Glomerular visceral epithelial cell (primary cell): ENCODE measurements around the gene ADCY3.

ENCODE experiments used
- DNase-seq: peaks from one replicate; pipeline ENCODE4 v3.0.0-alpha.2; 2016; ENCODE audit errors: extremely low spot score

The ADCY3 gene

GRCh38 chr2:24831221-24832072, 88.6 kb downstream of the ADCY3 start:
- DNase-seq: no peak

DNA sequence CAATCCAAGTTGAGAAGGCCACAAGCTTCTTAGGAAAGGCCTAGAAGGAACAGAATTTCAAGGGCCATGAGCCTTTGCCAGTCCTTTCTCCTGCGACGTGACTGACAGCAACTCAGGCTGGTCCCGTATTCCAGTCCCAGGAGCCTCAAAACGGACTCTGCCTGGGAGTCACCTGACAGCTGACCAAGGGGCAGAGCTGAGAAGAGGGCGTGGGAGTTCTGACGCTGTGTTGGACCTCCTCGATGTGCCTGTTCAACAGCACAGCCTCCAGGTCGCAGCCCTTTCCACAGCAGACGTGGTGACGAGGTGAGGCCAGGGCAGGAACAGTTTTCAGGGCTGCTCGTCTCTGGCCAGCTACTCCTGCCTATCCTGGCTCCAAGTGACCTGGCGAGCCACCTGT, 89.3 kb downstream of the ADCY3 start:
- DNase-seq: no peak

- no peak for DNase-seq
These were observed 89.7 kb downstream of the ADCY3 start for GRCh38 chr2:24830351-24830750.

- no peak for DNase-seq
These were observed 91.6 kb downstream of the ADCY3 start for GRCh38 chr2:24828238-24828996.

DNA sequence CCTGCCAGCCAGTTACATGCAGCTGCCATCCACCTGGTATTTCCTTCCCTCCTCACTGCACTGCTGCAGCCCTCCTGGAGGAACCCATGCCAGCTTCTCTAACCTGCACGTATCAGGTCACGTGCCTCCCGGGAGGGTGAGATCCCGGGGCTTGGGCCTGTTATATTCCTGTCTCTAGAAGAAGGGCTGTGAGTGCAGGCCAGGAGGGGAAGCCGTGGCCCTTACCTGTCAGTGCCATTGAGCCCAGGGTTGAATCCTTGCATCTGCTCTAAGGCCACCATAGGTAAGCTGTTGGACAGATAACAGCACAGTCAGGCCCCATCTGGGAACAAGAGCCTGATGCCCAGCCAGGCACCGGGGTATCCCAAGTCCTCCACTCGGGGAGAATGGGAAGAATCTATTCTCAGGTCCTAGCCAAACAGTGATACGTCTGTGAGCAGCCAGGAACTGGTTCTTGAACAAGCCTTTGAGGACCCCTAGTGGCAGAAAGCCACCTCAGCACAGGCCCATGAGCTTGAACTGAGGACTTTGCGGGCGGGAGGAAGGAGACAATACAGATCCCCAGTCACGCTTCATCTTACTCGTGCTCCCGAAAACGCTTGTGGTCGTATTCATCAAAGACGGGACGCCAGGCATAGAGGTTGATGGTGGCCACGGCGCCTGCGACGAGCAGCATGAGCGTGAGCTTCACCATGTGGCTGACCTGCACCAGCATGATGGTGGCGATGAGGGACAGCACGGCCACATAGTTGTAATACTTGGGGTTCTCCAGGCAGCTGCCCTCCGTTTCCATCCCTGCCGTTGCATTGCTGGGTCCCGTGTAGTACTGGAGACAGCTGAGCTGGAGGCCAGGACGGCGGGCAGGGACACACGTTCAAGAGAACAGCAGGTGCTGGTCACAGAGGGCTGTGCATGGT, 92.5 kb downstream of the ADCY3 start:
- DNase-seq: peak; percentile 72

DNA sequence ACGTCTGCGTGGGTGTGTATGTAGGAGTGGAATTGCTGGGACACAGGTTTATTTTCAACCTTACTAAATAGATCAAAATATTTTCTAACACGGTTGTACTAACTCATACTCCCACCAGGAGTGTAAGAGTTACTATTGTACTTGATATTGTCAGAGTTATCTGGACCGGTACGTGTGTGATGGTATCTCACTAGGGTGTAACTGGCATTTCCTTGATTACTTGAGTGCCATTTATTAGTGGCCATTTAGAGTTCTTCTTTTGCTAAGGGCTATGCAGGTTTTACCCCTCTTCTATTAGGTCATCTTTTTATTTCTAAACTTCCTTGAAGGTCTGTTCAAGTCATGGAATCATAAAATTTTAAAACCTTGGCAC, 93.3 kb downstream of the ADCY3 start:
- DNase-seq: no peak

GRCh38 chr2:24825883-24826772, 93.9 kb downstream of the ADCY3 start:
- no peak for DNase-seq

DNA sequence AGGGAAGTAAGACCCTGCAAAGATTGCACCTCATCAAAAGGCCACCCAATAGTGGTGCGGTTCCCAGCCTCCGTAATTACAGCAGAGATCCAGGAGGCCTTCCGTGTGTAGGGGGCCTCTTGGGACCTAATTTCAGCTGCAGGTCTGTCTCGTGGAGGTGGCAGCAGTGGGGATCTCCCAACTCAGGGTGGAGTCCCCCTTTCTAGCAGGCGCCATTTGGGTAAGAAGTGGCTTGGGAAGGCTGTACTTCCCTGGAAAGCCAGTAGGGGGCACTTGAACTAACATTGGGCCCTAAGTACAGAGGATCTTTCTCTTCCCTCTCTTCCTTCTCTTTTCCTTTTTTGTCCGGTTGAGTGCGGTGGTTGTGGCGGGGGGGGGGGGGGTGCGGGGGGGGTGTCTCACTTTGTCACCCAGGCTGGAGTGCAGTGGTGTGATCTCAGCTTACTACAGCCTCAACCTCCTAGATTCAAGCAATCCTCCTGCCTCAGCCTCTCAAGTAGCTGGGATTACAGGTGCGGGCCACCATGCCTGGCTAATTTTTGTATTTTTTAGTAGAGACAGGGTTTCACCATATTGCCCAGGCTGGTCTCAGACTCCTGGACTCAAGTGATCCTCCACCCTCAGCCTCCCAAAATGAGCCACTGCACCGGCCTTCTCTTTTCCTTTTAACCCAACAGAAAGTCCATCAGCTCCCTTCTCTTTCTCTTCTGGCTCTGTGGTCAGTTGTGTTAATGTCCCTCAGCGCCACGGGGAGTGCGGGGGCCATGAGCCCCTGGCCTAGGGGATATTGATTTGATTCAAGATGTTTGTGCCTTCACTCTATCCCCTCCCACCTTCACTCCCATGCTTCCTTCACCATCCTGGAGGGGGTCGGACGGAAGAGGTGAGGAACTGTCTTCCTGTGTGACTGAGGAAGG, 94.8 kb downstream of the ADCY3 start:
- DNase-seq: no peak

DNA sequence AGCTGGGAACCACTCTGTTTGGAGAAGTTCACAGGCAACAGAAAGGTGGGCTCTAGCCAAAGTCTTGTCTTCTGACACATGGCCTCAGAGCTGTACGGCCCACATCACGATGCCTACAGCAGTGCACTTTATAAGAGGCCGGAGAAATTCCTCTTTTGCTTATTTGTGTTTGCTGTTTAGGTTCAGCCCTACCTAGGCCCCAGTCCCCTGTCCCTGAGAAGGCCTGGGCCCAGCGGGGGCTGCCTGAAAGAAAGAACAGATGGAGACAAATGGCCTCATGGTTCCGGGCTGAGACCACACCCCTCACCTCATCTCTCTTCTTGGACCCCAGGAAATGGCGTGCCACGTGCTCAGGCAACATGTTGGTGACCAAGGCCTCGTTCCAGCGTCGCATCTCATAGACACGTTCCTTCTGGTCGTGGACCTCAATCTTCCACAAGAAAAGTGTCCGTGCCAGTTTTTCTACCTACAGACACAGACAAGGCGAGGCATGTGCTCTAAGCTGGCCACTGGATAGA, 95.9 kb downstream of the ADCY3 start:
- no peak for DNase-seq

DNA sequence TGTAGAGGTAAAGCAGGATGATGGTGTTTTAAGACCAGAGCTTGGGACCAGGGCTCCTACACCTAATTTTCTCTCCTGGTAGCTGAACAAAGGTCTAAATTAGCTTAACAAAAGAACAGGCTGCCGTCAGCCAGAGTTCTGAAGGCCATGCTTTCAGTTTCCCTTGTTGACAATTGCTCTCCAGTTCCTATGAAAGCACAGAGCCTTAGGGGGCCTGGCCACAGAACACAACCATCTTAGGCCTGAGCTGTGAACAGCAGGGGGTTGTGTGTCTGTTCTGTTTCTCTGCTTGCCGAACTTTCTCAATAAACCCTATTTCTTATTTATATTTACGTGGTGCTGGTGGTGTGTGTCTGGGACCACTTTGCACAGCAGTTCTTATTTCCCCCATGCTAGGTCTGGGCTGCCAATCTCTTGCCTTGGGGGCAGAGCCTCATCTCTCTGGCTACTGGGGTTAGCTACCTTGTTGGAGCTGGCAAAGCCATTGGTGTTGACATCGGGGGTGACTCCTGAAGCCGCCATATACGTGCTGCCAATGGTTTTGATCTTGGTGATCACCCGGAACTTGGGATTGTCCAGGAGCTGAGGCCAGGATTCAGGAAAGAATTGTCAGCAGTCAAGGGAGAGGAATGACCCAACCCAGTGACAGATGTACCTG, 97.9 kb downstream of the ADCY3 start:
- DNase-seq: no peak

GRCh38 chr2:24821433-24821891, 98.6 kb downstream of the ADCY3 start:
- no peak for DNase-seq

- no peak for DNase-seq
These were observed 99.2 kb downstream of the ADCY3 start for GRCh38 chr2:24820598-24821432.

GRCh38 chr2:24820175-24820513, 99.9 kb downstream of the ADCY3 start:
- DNase-seq: no peak

DNA sequence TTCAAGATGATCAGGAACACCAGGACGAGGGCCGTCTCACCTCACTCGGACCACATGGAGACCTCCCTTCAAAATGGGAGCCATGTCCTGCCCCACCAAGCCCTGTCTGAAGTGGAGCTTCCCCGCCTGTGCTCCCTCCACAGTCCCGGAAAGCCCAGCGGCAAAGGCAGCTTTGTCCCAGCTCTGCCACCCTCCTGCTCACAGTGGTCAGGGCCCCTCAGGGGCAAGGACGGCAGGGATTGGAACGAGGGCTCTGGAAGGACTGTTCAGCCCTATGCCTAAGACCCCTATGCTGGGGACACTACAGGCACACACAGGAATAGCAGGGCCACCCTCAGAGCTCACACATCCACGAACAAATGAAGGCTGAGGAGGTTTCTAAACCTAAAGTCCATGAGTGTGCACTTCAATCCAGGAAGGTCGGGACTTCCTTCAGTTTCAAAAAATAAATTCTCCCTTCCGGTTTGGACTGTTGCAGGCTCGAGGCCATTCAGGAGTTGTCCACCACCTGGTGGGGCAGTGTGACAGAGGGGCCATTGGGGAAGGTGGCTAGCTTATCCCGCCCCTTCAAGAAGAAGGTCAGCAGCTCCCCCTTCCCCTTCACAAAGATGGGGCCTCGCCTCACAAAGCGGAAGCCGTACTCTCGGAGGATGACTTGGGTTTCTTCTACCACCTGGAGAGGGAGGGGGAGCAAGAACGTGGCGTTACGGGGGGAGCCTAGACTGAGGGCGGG, 100.4 kb downstream of the ADCY3 start:
- no peak for DNase-seq

- DNase-seq: no peak
These were observed 101.3 kb downstream of the ADCY3 start for GRCh38 chr2:24818721-24819167.

DNA sequence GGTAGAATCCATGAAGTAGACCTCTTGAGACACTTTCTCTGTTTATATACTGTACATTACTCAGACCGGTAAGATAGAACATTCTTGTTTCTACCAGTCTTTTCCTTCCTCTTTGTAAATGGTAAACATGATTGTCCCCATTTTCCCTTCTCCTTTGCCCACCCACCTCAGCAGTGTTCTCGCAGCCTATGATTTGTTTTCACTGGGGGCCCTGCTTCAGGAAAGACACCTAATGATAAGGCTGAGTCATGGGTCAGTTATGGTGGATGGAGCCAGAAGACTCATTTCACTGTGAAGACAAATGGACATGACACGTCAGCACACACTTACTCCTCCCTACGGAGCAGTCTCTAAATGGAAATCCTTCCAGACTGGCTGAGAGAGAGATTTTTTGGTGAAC, 103.2 kb downstream of the ADCY3 start:
- DNase-seq: peak; percentile 38

DNA sequence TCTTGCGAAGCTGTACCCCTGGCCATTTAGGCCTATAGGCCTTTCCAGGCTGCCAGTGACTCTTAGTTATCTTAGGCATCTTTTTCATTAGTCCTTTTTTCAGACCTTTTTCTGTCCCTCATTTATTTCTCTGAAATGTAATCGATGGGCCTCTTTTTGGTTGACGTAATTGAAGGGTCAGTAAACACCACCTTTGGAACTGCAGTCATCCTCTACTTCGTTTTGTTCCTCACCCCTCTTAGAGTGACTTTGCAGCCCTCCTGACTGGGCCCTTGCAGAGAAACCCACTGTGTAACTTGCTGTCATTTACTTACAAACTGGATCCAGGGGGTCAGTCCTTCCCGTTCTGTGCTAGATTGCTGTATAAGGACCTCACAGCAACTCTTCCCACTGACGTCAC, 103.6 kb downstream of the ADCY3 start:
- no peak for DNase-seq

DNA sequence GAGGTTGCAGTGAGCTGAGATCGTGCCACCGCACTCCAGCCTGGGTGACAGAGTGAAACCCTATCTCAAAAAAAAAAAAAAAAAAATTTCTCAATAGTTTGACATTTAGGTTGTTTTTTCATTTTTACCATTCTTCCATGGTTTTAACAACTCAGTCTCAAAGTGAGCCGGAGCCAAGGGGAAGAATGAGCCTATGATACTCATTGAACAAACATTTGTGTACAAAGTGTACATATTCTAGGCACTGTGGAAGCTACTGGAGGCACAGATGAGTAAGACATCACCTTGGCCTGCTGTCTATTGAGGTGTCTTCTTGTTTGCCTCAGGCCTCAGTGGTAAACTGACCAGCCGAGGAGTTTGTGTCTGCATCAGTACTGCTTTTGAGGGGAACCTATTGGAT, 104.9 kb downstream of the ADCY3 start:
- no peak for DNase-seq
